ENCODE results near the gene ANKRD24. TPM values are rescaled to one million over a fixed set of nuclear protein-coding genes. Genes with fewer than 3 reads are reported as not detected.

Gene ANKRD24
- total RNA-seq, 3 donors from 2014 or later (not counting 1 experiment from before 2014, with no cell fraction given), result 0.65 to 2.2 (median 0.71) TPM

DNA sequence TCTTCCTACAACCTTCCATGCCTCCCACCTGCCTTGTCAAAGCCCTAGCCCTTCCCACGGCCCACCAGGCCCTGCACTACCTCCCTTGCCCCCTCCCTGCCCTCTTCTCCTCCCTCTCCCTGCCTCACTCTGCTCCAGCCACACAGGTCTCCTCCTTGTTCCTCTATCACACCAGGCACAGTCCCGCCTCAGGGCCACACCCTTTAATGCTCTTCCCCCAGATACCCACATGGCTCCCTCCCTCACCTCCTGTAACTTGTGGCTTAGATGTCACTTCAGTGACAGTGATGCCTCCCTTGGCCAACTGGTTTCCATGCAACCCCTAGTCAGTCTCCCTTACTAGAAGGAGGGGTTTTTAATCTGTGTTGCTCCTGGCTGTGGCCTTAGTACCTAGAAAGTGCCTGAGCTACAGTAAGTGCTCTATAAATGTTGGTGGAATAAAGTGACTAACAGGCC, 1.4 kb upstream of the ANKRD24 start:
- H3K4me1 ChIP-seq (ENCODE audit: control insufficient read depth, insufficient read depth, low read length), result peaks cover 31% of the 10 kb centered on the region
- 73% methylated on average over 2 of the region's 2 CpGs for WGBS (ENCODE audit: insufficient coverage)
- no peak overlapping the region for H3K27ac ChIP-seq (ENCODE audit: low read length)

GRCh38 chr19:4183967-4184717, 1.7 kb downstream of the ANKRD24 start:
- Mint-ChIP-seq H3K4me1 (peaks cover 20 to 41% of the 10 kb centered on the region in 2 donors), H3K36me3 (no peaks in the 10 kb centered on the region), H3K27ac (peak overlapping the region in 1 of 2 donors; percentile 42), H3K4me3 (peak overlapping the region; percentile 59), H3K27me3 (ENCODE audit: low read depth in 2 of 2) (peaks cover 0 to 4% of the 10 kb centered on the region in 2 donors), H3K9me3 (no peaks in the 10 kb centered on the region)
- no peaks in the 10 kb centered on the region for H3K9me3 ChIP-seq (ENCODE audit: control insufficient read depth, insufficient read depth, low read length)
- peaks cover 37% of the 10 kb centered on the region for H3K4me1 ChIP-seq (ENCODE audit: control insufficient read depth, insufficient read depth, low read length)
- DNase-seq (no peak), ATAC-seq (no peak)
- no peak overlapping the region for H3K4me3 ChIP-seq (ENCODE audit: low read length)
- no peaks in the 10 kb centered on the region for H3K36me3 ChIP-seq (ENCODE audit: control insufficient read depth, insufficient read depth, low read length)
- 54% methylated on average over 23 of the region's 23 CpGs for WGBS (ENCODE audit: insufficient coverage)
- no peaks in the 10 kb centered on the region for H3K27me3 ChIP-seq (ENCODE audit: control insufficient read depth, insufficient read depth, low read length)
- no peak overlapping the region for H3K27ac ChIP-seq (ENCODE audit: low read length)
- TF ChIP-seq, protein P1, sequence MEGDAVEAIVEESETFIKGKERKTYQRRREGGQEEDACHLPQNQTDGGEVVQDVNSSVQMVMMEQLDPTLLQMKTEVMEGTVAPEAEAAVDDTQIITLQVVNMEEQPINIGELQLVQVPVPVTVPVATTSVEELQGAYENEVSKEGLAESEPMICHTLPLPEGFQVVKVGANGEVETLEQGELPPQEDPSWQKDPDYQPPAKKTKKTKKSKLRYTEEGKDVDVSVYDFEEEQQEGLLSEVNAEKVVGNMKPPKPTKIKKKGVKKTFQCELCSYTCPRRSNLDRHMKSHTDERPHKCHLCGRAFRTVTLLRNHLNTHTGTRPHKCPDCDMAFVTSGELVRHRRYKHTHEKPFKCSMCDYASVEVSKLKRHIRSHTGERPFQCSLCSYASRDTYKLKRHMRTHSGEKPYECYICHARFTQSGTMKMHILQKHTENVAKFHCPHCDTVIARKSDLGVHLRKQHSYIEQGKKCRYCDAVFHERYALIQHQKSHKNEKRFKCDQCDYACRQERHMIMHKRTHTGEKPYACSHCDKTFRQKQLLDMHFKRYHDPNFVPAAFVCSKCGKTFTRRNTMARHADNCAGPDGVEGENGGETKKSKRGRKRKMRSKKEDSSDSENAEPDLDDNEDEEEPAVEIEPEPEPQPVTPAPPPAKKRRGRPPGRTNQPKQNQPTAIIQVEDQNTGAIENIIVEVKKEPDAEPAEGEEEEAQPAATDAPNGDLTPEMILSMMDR (IDR thresholded peaks at IDR 0.05), result no peak
- intact Hi-C loops (cut with micrococcal nuclease), result no loop called here

More for the DNA sequence above, 1.4 kb upstream of the ANKRD24 start:
- no peaks in the 10 kb centered on the region for H3K27me3 ChIP-seq (ENCODE audit: control insufficient read depth, insufficient read depth, low read length)
- TF ChIP-seq, protein P1 (IDR thresholded peaks at IDR 0.05), result no peak
- H3K36me3 Mint-ChIP-seq, result no peaks in the 10 kb centered on the region
- H3K27ac Mint-ChIP-seq, result peak overlapping the region; percentile 74 to 95
- H3K4me3 ChIP-seq (ENCODE audit: low read length), result no peak overlapping the region
- H3K9me3 Mint-ChIP-seq, result no peaks in the 10 kb centered on the region
- no peaks in the 10 kb centered on the region for H3K36me3 ChIP-seq (ENCODE audit: control insufficient read depth, insufficient read depth, low read length)
- peak overlapping the region; percentile 61 for H3K4me3 Mint-ChIP-seq
- intact Hi-C loops (cut with micrococcal nuclease), result no loop called here
- peaks cover 22 to 38% of the 10 kb centered on the region in 2 donors for H3K4me1 Mint-ChIP-seq
- no peaks in the 10 kb centered on the region for H3K9me3 ChIP-seq (ENCODE audit: control insufficient read depth, insufficient read depth, low read length)
- H3K27me3 Mint-ChIP-seq (ENCODE audit: low read depth in 2 of 2), result peaks cover 0 to 4% of the 10 kb centered on the region in 2 donors
- DNase-seq (no peak), ATAC-seq (no peak)

GRCh38 chr19:4184718-4185352, 2.3 kb downstream of the ANKRD24 start:
- H3K27ac Mint-ChIP-seq, result peak overlapping the region in 1 of 2 donors; percentile 42
- TF ChIP-seq, protein P1 (IDR thresholded peaks at IDR 0.05), result no peak
- Histone ChIP-seq H3K4me3 (ENCODE audit: low read length) (no peak overlapping the region), H3K36me3 (ENCODE audit: control insufficient read depth, insufficient read depth, low read length) (no peaks in the 10 kb centered on the region), H3K27ac (ENCODE audit: low read length) (no peak overlapping the region), H3K4me1 (ENCODE audit: control insufficient read depth, insufficient read depth, low read length) (peaks cover 37% of the 10 kb centered on the region), H3K27me3 (ENCODE audit: control insufficient read depth, insufficient read depth, low read length) (no peaks in the 10 kb centered on the region), H3K9me3 (ENCODE audit: control insufficient read depth, insufficient read depth, low read length) (no peaks in the 10 kb centered on the region)
- no peaks in the 10 kb centered on the region for H3K9me3 Mint-ChIP-seq
- H3K27me3 Mint-ChIP-seq (ENCODE audit: low read depth in 2 of 2), result peaks cover 0 to 4% of the 10 kb centered on the region in 2 donors
- DNase-seq, result no peak
- 94% methylated on average over 2 of the region's 2 CpGs for WGBS (ENCODE audit: insufficient coverage)
- intact Hi-C loops (cut with micrococcal nuclease), result loop anchor here (5.0 kb wide), 1 partner anchor 198 kb away; the partner anchor contains the start of gene EEF2
- no peak for ATAC-seq
- H3K36me3 Mint-ChIP-seq, result no peaks in the 10 kb centered on the region
- H3K4me3 Mint-ChIP-seq, result peak overlapping the region; percentile 51
- peaks cover 14 to 34% of the 10 kb centered on the region in 2 donors for H3K4me1 Mint-ChIP-seq
